Loucy (cell line): ENCODE data around the gene RAB40B.

Experiments
- H2AFZ ChIP-seq: fragments of 200-600 bp; sonication (generic); 2 replicates; pipeline ENCODE4 v1.6.0; 2016; ENCODE audit warnings: antibody characterized with exemption, mild to moderate bottlenecking, low read length, moderate library complexity
- H3F3A ChIP-seq: fragments of 200-600 bp; 2 replicates; pipeline ENCODE4 v1.6.0; 2016; ENCODE audit warnings: antibody characterized with exemption, low read depth, mild to moderate bottlenecking
- H3K27me3 ChIP-seq: fragments of 200-600 bp; sonication (generic); 2 replicates; pipeline ENCODE4 v1.6.1; 2014; ENCODE audit warnings: low read length, mild to moderate bottlenecking; ENCODE audit not compliant: insufficient read depth, poor library complexity, severe bottlenecking
- H3K36me3 ChIP-seq: fragments of 200-600 bp; sonication (generic); 2 replicates; pipeline ENCODE4 v1.6.1; 2016; ENCODE audit warnings: low read length; ENCODE audit not compliant: insufficient read depth
- H3K4me1 ChIP-seq: fragments of 200-600 bp; sonication (generic); 2 replicates; pipeline ENCODE4 v1.5.1; 2014; ENCODE audit warnings: low read length, mild to moderate bottlenecking; ENCODE audit not compliant: insufficient read depth, poor library complexity, severe bottlenecking
- H3K4me2 ChIP-seq: fragments of 200-600 bp; sonication (generic); 2 replicates; pipeline ENCODE4 v1.6.0; 2014; ENCODE audit warnings: antibody characterized with exemption, low read length, low read depth, mild to moderate bottlenecking; ENCODE audit not compliant: poor library complexity, severe bottlenecking
- H3K4me3 ChIP-seq: fragments of 200-600 bp; sonication (generic); 2 replicates; pipeline ENCODE4 v1.5.1; 2014; ENCODE audit warnings: low read length, mild to moderate bottlenecking, mixed read lengths; ENCODE audit not compliant: poor library complexity, severe bottlenecking
- H3K79me2 ChIP-seq: fragments of 200-600 bp; sonication (generic); 2 replicates; pipeline ENCODE4 v1.6.1; 2014; ENCODE audit warnings: low read length; ENCODE audit not compliant: insufficient read depth
- H3K9ac ChIP-seq: fragments of 200-600 bp; sonication (generic); 2 replicates; pipeline ENCODE4 v1.6.0; 2014; ENCODE audit warnings: mild to moderate bottlenecking, low read depth, low read length, moderate library complexity; ENCODE audit not compliant: poor library complexity, severe bottlenecking
- H3K9me2 ChIP-seq: fragments of 200-600 bp; sonication (generic); replicated peaks from 2 replicates; pipeline ENCODE4 v1.6.1; 2016; ENCODE audit warnings: low read depth, low read length, mixed read lengths
- H3K9me3 ChIP-seq: fragments of 200-600 bp; sonication (generic); 2 replicates; pipeline ENCODE4 v1.6.1; 2014; ENCODE audit warnings: mild to moderate bottlenecking, antibody characterized with exemption, low read length, low read depth; ENCODE audit not compliant: insufficient read depth
- H4K20me1 ChIP-seq: fragments of 200-600 bp; sonication (generic); 2 replicates; pipeline ENCODE4 v1.6.0; 2014; ENCODE audit warnings: antibody characterized with exemption, low read length, mild to moderate bottlenecking; ENCODE audit not compliant: insufficient read depth, poor library complexity, severe bottlenecking
- CTCF ChIP-seq: fragments of 200-600 bp; sonication (generic); conservative IDR thresholded peaks from 2 replicates; pipeline ENCODE4 v1.5.1; 2014; ENCODE audit warnings: mild to moderate bottlenecking, antibody characterized with exemption, low read length
- EZH2phosphoT487 ChIP-seq: fragments of 200-600 bp; IDR thresholded peaks from 2 replicates; pipeline ENCODE4 v1.6.1; 2018; ENCODE audit warnings: antibody characterized with exemption, mild to moderate bottlenecking, moderate library complexity, borderline replicate concordance

The RAB40B gene

GRCh38 chr17:82704886-82705285 lies 6.4 kb upstream of the RAB40B start:
- H2AFZ ChIP-seq = no peak overlapping the region
- no peak overlapping the region for H3K4me2 ChIP-seq
- no peak overlapping the region for H3K4me3 ChIP-seq
- H3K9me3 ChIP-seq = no peaks in the 10 kb centered on the region
- no peak overlapping the region for H3K9ac ChIP-seq
- H3K27me3 ChIP-seq = no peaks in the 10 kb centered on the region
- H3K9me2 ChIP-seq = no peaks in the 10 kb centered on the region
- no peaks in the 10 kb centered on the region for H3F3A ChIP-seq
- no peaks in the 10 kb centered on the region for H3K79me2 ChIP-seq
- TF ChIP-seq CTCF (no peak), EZH2phosphoT487 (no peak)
- no peaks in the 10 kb centered on the region for H4K20me1 ChIP-seq
- H3K4me1 ChIP-seq = no peaks in the 10 kb centered on the region
- no peaks in the 10 kb centered on the region for H3K36me3 ChIP-seq

- Histone ChIP-seq H4K20me1 (no peaks in the 10 kb centered on the region), H3K9me3 (no peaks in the 10 kb centered on the region), H3F3A (no peaks in the 10 kb centered on the region), H3K79me2 (no peaks in the 10 kb centered on the region), H3K36me3 (no peaks in the 10 kb centered on the region), H3K4me2 (no peak overlapping the region), H3K27me3 (no peaks in the 10 kb centered on the region), H2AFZ (no peak overlapping the region), H3K9ac (no peak overlapping the region), H3K9me2 (no peaks in the 10 kb centered on the region), H3K4me1 (no peaks in the 10 kb centered on the region), H3K4me3 (no peak overlapping the region)
- TF ChIP-seq EZH2phosphoT487 = no peak
- no peak for TF ChIP-seq CTCF
Measured at GRCh38 chr17:82703935-82704865, 5.7 kb upstream of the RAB40B start.

GRCh38 chr17:82703036-82703745 lies 4.7 kb upstream of the RAB40B start:
- Histone ChIP-seq H3K36me3 (no peaks in the 10 kb centered on the region), H4K20me1 (no peaks in the 10 kb centered on the region)

More at GRCh38 chr17:82703036-82703745, 4.7 kb upstream of the RAB40B start:
- no peaks in the 10 kb centered on the region for H3K9me2 ChIP-seq
- no peak overlapping the region for H3K9ac ChIP-seq
- no peak overlapping the region for H3K4me3 ChIP-seq
- H3K4me1 ChIP-seq = no peaks in the 10 kb centered on the region
- H3K79me2 ChIP-seq = no peaks in the 10 kb centered on the region
- TF ChIP-seq EZH2phosphoT487 = no peak
- no peak for TF ChIP-seq CTCF
- no peaks in the 10 kb centered on the region for H3K27me3 ChIP-seq
- H3K9me3 ChIP-seq = no peaks in the 10 kb centered on the region
- no peaks in the 10 kb centered on the region for H3F3A ChIP-seq
- no peak overlapping the region for H2AFZ ChIP-seq
- no peak overlapping the region for H3K4me2 ChIP-seq
